SU-DHL-6 (cell line): ENCODE results near the gene SLC4A5.

ENCODE experiments used
- H2AFZ ChIP-seq: fragments of 200-600 bp; sonication (generic); 2 replicates; pipeline ENCODE4 v1.6.1; 2014; ENCODE audit warnings: low read depth, mild to moderate bottlenecking, moderate library complexity, mixed read lengths, antibody characterized with exemption, low read length; ENCODE audit not compliant: severe bottlenecking
- H3F3A ChIP-seq: fragments of 200-600 bp; shearing (Covaris generic); 2 replicates; pipeline ENCODE4 v1.6.0; 2016; ENCODE audit warnings: antibody characterized with exemption, mild to moderate bottlenecking; ENCODE audit not compliant: insufficient read depth
- H3K27ac ChIP-seq: fragments of 200-600 bp; sonication (generic); 2 replicates; pipeline ENCODE4 v1.5.1; 2016; ENCODE audit warnings: low read depth, mild to moderate bottlenecking, low read length, moderate library complexity, mixed read lengths
- H3K27me3 ChIP-seq: fragments of 200-600 bp; sonication (generic), shearing (Covaris generic); 2 replicates; pipeline ENCODE4 v1.6.0; 2014; ENCODE audit warnings: mild to moderate bottlenecking, low read length
- H3K36me3 ChIP-seq: fragments of 200-600 bp; sonication (generic); 2 replicates; pipeline ENCODE4 v1.6.1; 2014; ENCODE audit warnings: mild to moderate bottlenecking, low read length, mixed read lengths
- H3K4me2 ChIP-seq: fragments of 300-600, 200-600 bp; shearing (Covaris generic), sonication (generic); 2 replicates; pipeline ENCODE4 v1.6.0; 2014; ENCODE audit warnings: low read length, low read depth, mild to moderate bottlenecking; ENCODE audit not compliant: poor library complexity, severe bottlenecking
- H3K4me3 ChIP-seq: fragments of 200-600 bp; sonication (generic); 2 replicates; pipeline ENCODE4 v1.5.1; 2014; ENCODE audit warnings: antibody characterized with exemption, low read length, mild to moderate bottlenecking, mixed read lengths; ENCODE audit not compliant: insufficient read depth, poor library complexity, severe bottlenecking
- H3K79me2 ChIP-seq: fragments of 200-600 bp; sonication (generic); 2 replicates; pipeline ENCODE4 v1.6.1; 2014; ENCODE audit warnings: mild to moderate bottlenecking, low read length, moderate library complexity; ENCODE audit not compliant: insufficient read depth
- H3K9ac ChIP-seq: fragments of 200-600 bp; sonication (generic); 2 replicates; pipeline ENCODE4 v1.7.0; 2014; ENCODE audit warnings: mild to moderate bottlenecking, low read length
- H3K9me2 ChIP-seq: fragments of 200-600 bp; sonication (generic); replicated peaks from 2 replicates; pipeline ENCODE4 v1.6.1; 2014; ENCODE audit warnings: low read length; ENCODE audit not compliant: insufficient read depth
- H3K9me3 ChIP-seq: fragments of 200-600 bp; sonication (generic); 2 replicates; pipeline ENCODE4 v1.6.1; 2014; ENCODE audit warnings: low read length, mixed read lengths; ENCODE audit not compliant: insufficient read depth
- H4K20me1 ChIP-seq: fragments of 200-600 bp; sonication (generic); 2 replicates; pipeline ENCODE4 v1.6.1; 2014; ENCODE audit warnings: low read depth, mild to moderate bottlenecking, antibody characterized with exemption, low read length, moderate library complexity, mixed read lengths
- CTCF ChIP-seq: fragments of 200-600 bp; sonication (generic); IDR thresholded peaks from one replicate; pipeline ENCODE4 v1.5.1; 2017; ENCODE audit warnings: antibody characterized with exemption, mild to moderate bottlenecking, low read length, moderate library complexity; ENCODE audit not compliant: insufficient read depth, poor library complexity, severe bottlenecking
- EZH2phosphoT487 ChIP-seq: fragments of 200-600 bp; sonication (generic), shearing (Covaris generic); conservative IDR thresholded peaks from 2 replicates; pipeline ENCODE4 v1.6.1; 2018; ENCODE audit warnings: mild to moderate bottlenecking, antibody characterized with exemption, low read length, moderate library complexity, mixed read lengths

The SLC4A5 gene

GRCh38 chr2:74364533-74365505 is 21.6 kb upstream of the SLC4A5 start:
- no peaks in the 10 kb centered on the region for H3K9me2 ChIP-seq
- TF ChIP-seq EZH2phosphoT487 (no peak), CTCF (no peak)
- H3K9ac ChIP-seq: no peak overlapping the region
- no peaks in the 10 kb centered on the region for H4K20me1 ChIP-seq
- H3K27me3 ChIP-seq: no peaks in the 10 kb centered on the region
- H3K4me2 ChIP-seq: no peak overlapping the region
- H3K9me3 ChIP-seq: no peaks in the 10 kb centered on the region
- H3K79me2 ChIP-seq: no peaks in the 10 kb centered on the region
- H3K4me3 ChIP-seq: no peak overlapping the region
- H2AFZ ChIP-seq: no peak overlapping the region
- H3F3A ChIP-seq: no peaks in the 10 kb centered on the region
- no peaks in the 10 kb centered on the region for H3K36me3 ChIP-seq
- H3K27ac ChIP-seq: no peak overlapping the region

GRCh38 chr2:74361327-74361726 is 18.1 kb upstream of the SLC4A5 start:
- no peaks in the 10 kb centered on the region for H4K20me1 ChIP-seq
- no peaks in the 10 kb centered on the region for H3K79me2 ChIP-seq
- no peak for TF ChIP-seq CTCF
- TF ChIP-seq EZH2phosphoT487: no peak
- H3K9me3 ChIP-seq: no peaks in the 10 kb centered on the region
- H3K27me3 ChIP-seq: no peaks in the 10 kb centered on the region
- no peaks in the 10 kb centered on the region for H3K9me2 ChIP-seq
- H3K4me2 ChIP-seq: no peak overlapping the region
- no peak overlapping the region for H2AFZ ChIP-seq
- no peaks in the 10 kb centered on the region for H3K36me3 ChIP-seq
- no peak overlapping the region for H3K9ac ChIP-seq
- H3K4me3 ChIP-seq: no peak overlapping the region
- H3K27ac ChIP-seq: no peak overlapping the region
- H3F3A ChIP-seq: no peaks in the 10 kb centered on the region

- H3K36me3 ChIP-seq: no peaks in the 10 kb centered on the region
- TF ChIP-seq EZH2phosphoT487 (no peak), CTCF (no peak)
- no peak overlapping the region for H3K4me3 ChIP-seq
- H3K9me2 ChIP-seq: no peaks in the 10 kb centered on the region
- no peaks in the 10 kb centered on the region for H3K9me3 ChIP-seq
- H3F3A ChIP-seq: no peaks in the 10 kb centered on the region
- no peak overlapping the region for H3K9ac ChIP-seq
- no peaks in the 10 kb centered on the region for H4K20me1 ChIP-seq
- H3K4me2 ChIP-seq: no peak overlapping the region
- H3K79me2 ChIP-seq: no peaks in the 10 kb centered on the region
- no peak overlapping the region for H2AFZ ChIP-seq
- no peaks in the 10 kb centered on the region for H3K27me3 ChIP-seq
- no peak overlapping the region for H3K27ac ChIP-seq
These were observed 14.4 kb upstream of the SLC4A5 start for GRCh38 chr2:74357627-74358026.
